ENCODE measurements around the gene CDADC1. TPM values are rescaled to one million over a fixed set of nuclear protein-coding genes. Genes with fewer than 3 reads are reported as not detected.
A peak's percentile ranks its signal among the peaks of the same experiment; 100 is the strongest.

Gene CDADC1
- polyA plus RNA-seq, 3 donors, result 3.5 to 6.4 (median 5.2) TPM

DNA sequence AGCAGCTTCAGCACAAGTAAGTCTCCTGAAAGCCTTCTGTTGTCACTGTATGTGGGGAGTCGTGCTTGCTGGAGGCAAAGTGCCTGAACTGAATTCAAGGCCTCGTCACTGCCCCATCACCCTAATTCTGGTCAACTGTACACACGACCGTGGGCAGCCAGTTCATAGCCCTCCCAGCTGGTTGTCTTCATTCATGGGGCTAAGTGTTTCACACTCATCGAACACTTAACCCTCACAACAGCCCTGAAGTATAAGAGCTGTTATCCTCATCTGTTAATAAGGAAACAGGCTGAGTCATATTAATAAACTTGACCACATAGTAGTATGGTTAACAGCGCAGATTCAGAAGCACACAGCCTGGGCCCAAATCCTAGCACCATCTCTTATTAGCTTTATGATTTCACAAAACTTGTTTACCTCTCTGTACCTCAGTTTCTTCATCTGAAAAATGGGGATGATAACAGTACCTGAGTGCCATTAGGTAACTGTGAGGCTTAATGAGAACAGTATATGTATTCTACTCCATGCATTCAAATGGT, 66.7 kb downstream of the CDADC1 start:
- H4K20me1 ChIP-seq (ENCODE audit: insufficient read depth, low read length), result no peaks in the 10 kb centered on the region
- Mint-ChIP-seq H3K36me3 (peaks cover 0 to 10% of the 10 kb centered on the region in 2 donors), H3K9me3 (no peaks in the 10 kb centered on the region), H3K4me1 (no peaks in the 10 kb centered on the region), H3K4me3 (no peak overlapping the region), H3K27me3 (ENCODE audit: low read depth in 3 of 3) (peaks cover 0 to 1% (median 0%) of the 10 kb centered on the region in 3 donors), H3K27ac (peak overlapping the region in 1 of 7 donors; percentile 63)
- intact Hi-C loops (cut with micrococcal nuclease), result no loop called here
- TF ChIP-seq, protein P1, sequence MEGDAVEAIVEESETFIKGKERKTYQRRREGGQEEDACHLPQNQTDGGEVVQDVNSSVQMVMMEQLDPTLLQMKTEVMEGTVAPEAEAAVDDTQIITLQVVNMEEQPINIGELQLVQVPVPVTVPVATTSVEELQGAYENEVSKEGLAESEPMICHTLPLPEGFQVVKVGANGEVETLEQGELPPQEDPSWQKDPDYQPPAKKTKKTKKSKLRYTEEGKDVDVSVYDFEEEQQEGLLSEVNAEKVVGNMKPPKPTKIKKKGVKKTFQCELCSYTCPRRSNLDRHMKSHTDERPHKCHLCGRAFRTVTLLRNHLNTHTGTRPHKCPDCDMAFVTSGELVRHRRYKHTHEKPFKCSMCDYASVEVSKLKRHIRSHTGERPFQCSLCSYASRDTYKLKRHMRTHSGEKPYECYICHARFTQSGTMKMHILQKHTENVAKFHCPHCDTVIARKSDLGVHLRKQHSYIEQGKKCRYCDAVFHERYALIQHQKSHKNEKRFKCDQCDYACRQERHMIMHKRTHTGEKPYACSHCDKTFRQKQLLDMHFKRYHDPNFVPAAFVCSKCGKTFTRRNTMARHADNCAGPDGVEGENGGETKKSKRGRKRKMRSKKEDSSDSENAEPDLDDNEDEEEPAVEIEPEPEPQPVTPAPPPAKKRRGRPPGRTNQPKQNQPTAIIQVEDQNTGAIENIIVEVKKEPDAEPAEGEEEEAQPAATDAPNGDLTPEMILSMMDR (IDR thresholded peaks at IDR 0.05), result no peak
- H2AFZ ChIP-seq (ENCODE audit: insufficient read depth, low read depth, low read length, poor library complexity, severe bottlenecking), result no peak overlapping the region
- WGBS (ENCODE audit: insufficient coverage), result 94% methylated on average over 3 of the region's 6 CpGs
- no peaks in the 10 kb centered on the region for H3K79me2 ChIP-seq (ENCODE audit: insufficient read depth, low read length)
- no peak overlapping the region for H3K9ac ChIP-seq (ENCODE audit: insufficient read depth, low read length, poor library complexity, severe bottlenecking)
- no peaks in the 10 kb centered on the region for H3K4me1 ChIP-seq (ENCODE audit: control insufficient read depth in 1 of 2, insufficient read depth in 2 of 2, low read length in 2 of 2)
- H3K27me3 ChIP-seq (ENCODE audit: control insufficient read depth in 2 of 2, insufficient read depth in 2 of 2, low read length in 2 of 2), result no peaks in the 10 kb centered on the region
- no peak overlapping the region for H3K4me2 ChIP-seq (replicated peaks; ENCODE audit: extremely low read depth, low read length, poor library complexity, severe bottlenecking)
- H3K36me3 ChIP-seq (replicated peaks in 1 of 2; ENCODE audit: control insufficient read depth in 1 of 2, insufficient read depth in 2 of 2, low read length in 2 of 2), result no peaks in the 10 kb centered on the region
- no peaks in the 10 kb centered on the region for H3K9me3 ChIP-seq (replicated peaks in 1 of 2; ENCODE audit: control insufficient read depth in 1 of 2, insufficient read depth in 1 of 2, low read length in 2 of 2)
- no peak overlapping the region for H3K4me3 ChIP-seq (replicated peaks in 1 of 3; ENCODE audit: low read depth in 2 of 3, low read length in 3 of 3)
- H3K27ac ChIP-seq (ENCODE audit: low read depth in 1 of 2, low read length in 2 of 2), result no peak overlapping the region
- no peak for DNase-seq

- 95% methylated on average over 3 of the region's 3 CpGs for WGBS (ENCODE audit: insufficient coverage)
Observed at GRCh38 chr13:49315036-49315565, 67.4 kb downstream of the CDADC1 start.

More at GRCh38 chr13:49315036-49315565, 67.4 kb downstream of the CDADC1 start:
- Mint-ChIP-seq H3K9me3 (no peaks in the 10 kb centered on the region), H3K4me1 (no peaks in the 10 kb centered on the region), H3K27ac (no peak overlapping the region), H3K36me3 (peaks cover 0 to 6% of the 10 kb centered on the region in 2 donors), H3K27me3 (ENCODE audit: low read depth in 3 of 3) (peaks cover 0 to 1% (median 0%) of the 10 kb centered on the region in 3 donors), H3K4me3 (no peak overlapping the region)
- no peaks in the 10 kb centered on the region for H3K79me2 ChIP-seq (ENCODE audit: insufficient read depth, low read length)
- H3K9me3 ChIP-seq (replicated peaks in 1 of 2; ENCODE audit: control insufficient read depth in 1 of 2, insufficient read depth in 1 of 2, low read length in 2 of 2), result no peaks in the 10 kb centered on the region
- no peak overlapping the region for H2AFZ ChIP-seq (ENCODE audit: insufficient read depth, low read depth, low read length, poor library complexity, severe bottlenecking)
- intact Hi-C loops (cut with micrococcal nuclease), result no loop called here
- H3K4me2 ChIP-seq (replicated peaks; ENCODE audit: extremely low read depth, low read length, poor library complexity, severe bottlenecking), result no peak overlapping the region
- H3K27ac ChIP-seq (ENCODE audit: low read depth in 1 of 2, low read length in 2 of 2), result no peak overlapping the region
- H3K4me1 ChIP-seq (ENCODE audit: control insufficient read depth in 1 of 2, insufficient read depth in 2 of 2, low read length in 2 of 2), result no peaks in the 10 kb centered on the region
- H3K9ac ChIP-seq (ENCODE audit: insufficient read depth, low read length, poor library complexity, severe bottlenecking), result no peak overlapping the region
- no peaks in the 10 kb centered on the region for H3K36me3 ChIP-seq (replicated peaks in 1 of 2; ENCODE audit: control insufficient read depth in 1 of 2, insufficient read depth in 2 of 2, low read length in 2 of 2)
- no peaks in the 10 kb centered on the region for H4K20me1 ChIP-seq (ENCODE audit: insufficient read depth, low read length)
- DNase-seq, result no peak
- no peak overlapping the region for H3K4me3 ChIP-seq (replicated peaks in 1 of 3; ENCODE audit: low read depth in 2 of 3, low read length in 3 of 3)
- H3K27me3 ChIP-seq (ENCODE audit: control insufficient read depth in 2 of 2, insufficient read depth in 2 of 2, low read length in 2 of 2), result no peaks in the 10 kb centered on the region
- TF ChIP-seq, protein P1 (IDR thresholded peaks at IDR 0.05), result no peak
